Body of pancreas (tissue), 4 donors: Measurements from ENCODE around the gene PDZD7.

ENCODE experiments used
- POLR2A ChIP-seq, 3 donors: fragments of 450-650 bp; IDR thresholded peaks; one replicate each; pipeline ENCODE4 v1.6.1; 2016; ENCODE audit warnings: antibody characterized with exemption in 3 of 3, mild to moderate bottlenecking in 2 of 3
- TF ChIP-seq, protein P1 (sequence below), 7 experiments: fragments of 450-650 bp in 4 of 7; fragments of 200-600 bp in 3 of 7; sonication (generic) in 3 of 7; IDR thresholded peaks; one replicate each; pipeline ENCODE4 v1.5.1; 2016 to 2019; ENCODE audit warnings: antibody characterized with exemption in 7 of 7

DNA sequence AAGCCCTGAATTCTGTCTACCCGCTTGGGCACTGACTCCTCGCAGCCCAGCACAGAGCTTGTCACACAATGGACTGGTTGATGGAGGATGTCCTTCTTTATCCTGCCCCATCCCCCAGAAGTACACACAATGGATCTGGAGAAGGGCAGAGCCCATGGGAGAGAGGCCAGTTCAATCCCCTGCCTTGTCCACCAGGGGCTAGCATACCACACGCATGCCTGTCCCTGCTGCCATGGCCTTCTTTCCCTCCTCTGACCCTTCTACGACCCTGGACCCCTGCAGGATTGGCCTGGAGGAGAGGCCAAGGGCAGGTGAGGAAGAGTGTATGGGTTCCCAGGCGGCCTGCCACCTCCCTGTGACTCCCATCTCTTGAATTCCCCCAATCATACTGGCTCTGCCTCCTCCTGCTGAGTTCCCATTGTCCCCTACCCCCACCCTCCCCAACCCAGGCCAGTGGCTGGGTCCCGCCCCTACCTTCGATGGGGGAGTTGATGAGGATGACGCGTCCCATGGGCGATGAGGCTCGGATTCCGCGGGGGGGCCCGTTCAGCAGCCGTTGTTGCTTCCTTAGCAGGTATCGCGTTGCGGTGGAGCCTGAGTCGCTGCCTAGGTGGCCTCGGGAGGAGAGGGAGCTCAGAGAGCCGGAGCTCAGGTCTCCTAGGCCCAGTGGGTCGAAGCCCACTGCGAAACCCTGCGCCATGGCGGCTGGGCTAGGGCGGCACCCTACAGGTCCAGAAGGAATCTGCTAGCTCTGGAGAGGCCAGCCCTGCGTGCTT, 1.2 kb downstream of the PDZD7 start:
- TF ChIP-seq, protein P1, sequence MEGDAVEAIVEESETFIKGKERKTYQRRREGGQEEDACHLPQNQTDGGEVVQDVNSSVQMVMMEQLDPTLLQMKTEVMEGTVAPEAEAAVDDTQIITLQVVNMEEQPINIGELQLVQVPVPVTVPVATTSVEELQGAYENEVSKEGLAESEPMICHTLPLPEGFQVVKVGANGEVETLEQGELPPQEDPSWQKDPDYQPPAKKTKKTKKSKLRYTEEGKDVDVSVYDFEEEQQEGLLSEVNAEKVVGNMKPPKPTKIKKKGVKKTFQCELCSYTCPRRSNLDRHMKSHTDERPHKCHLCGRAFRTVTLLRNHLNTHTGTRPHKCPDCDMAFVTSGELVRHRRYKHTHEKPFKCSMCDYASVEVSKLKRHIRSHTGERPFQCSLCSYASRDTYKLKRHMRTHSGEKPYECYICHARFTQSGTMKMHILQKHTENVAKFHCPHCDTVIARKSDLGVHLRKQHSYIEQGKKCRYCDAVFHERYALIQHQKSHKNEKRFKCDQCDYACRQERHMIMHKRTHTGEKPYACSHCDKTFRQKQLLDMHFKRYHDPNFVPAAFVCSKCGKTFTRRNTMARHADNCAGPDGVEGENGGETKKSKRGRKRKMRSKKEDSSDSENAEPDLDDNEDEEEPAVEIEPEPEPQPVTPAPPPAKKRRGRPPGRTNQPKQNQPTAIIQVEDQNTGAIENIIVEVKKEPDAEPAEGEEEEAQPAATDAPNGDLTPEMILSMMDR (IDR thresholded peaks at IDR 0.05), result no peak
- TF ChIP-seq POLR2A (IDR thresholded peaks at IDR 0.05), result no peak
